H9 (cell line): ENCODE data around the gene RNU7-1. TPM values are rescaled to one million over a fixed set of nuclear protein-coding genes. Genes with fewer than 3 reads are reported as not detected.

Source experiments
- DNase-seq: peaks from one replicate; pipeline ENCODE4 v3.0.0-alpha.2; 2017
- H2AFZ ChIP-seq: one replicate; pipeline ENCODE4 v1.6.1; 2013; ENCODE audit warnings: mild to moderate bottlenecking, low read length, control low read depth, moderate library complexity
- H2AK5ac ChIP-seq: 2 replicates; pipeline ENCODE4 v1.6.1; 2013; ENCODE audit warnings: low read length, control low read depth, mixed read lengths; ENCODE audit not compliant: insufficient read length
- H2BK120ac ChIP-seq: one replicate; pipeline ENCODE4 v1.6.1; 2013; ENCODE audit warnings: low read depth, mild to moderate bottlenecking, low read length, control low read depth, inconsistent platforms; ENCODE audit not compliant: poor library complexity, severe bottlenecking
- H2BK12ac ChIP-seq: 2 replicates; pipeline ENCODE4 v1.6.1; 2013; ENCODE audit warnings: low read length, control low read depth, mixed read lengths, low read depth; ENCODE audit not compliant: insufficient read length
- H2BK15ac ChIP-seq: 2 replicates; pipeline ENCODE4 v1.6.1; 2013; ENCODE audit warnings: low read depth, low read length, control low read depth
- H2BK20ac ChIP-seq: one replicate; pipeline ENCODE4 v1.6.1; 2013; ENCODE audit warnings: low read depth, mild to moderate bottlenecking, low read length, control low read depth, inconsistent platforms; ENCODE audit not compliant: poor library complexity, severe bottlenecking
- H2BK5ac ChIP-seq: 2 replicates; pipeline ENCODE4 v1.6.1; 2013; ENCODE audit warnings: low read length, control low read depth, mixed read lengths; ENCODE audit not compliant: insufficient read length
- H3K14ac ChIP-seq: 2 replicates; pipeline ENCODE4 v1.6.1; 2013; ENCODE audit warnings: low read length, control low read depth; ENCODE audit not compliant: insufficient read depth
- H3K18ac ChIP-seq: 2 replicates; pipeline ENCODE4 v1.6.1; 2013; ENCODE audit warnings: low read depth, mild to moderate bottlenecking, mixed read lengths, low read length, control low read depth; ENCODE audit not compliant: insufficient read length
- H3K23ac ChIP-seq: 2 replicates; pipeline ENCODE4 v1.6.1; 2013; ENCODE audit warnings: low read length, control low read depth, mixed read lengths, low read depth; ENCODE audit not compliant: insufficient read length
- H3K23me2 ChIP-seq: 2 replicates; pipeline ENCODE4 v1.6.1; 2013; ENCODE audit warnings: low read depth, mild to moderate bottlenecking, mixed read lengths, low read length, control low read depth; ENCODE audit not compliant: insufficient read length, poor library complexity, severe bottlenecking
- H3K27ac ChIP-seq: 2 replicates; pipeline ENCODE4 v1.5.1; 2013; ENCODE audit warnings: low read length, control low read depth, mixed read lengths, low read depth; ENCODE audit not compliant: insufficient read length
- H3K27me3 ChIP-seq: 2 replicates; pipeline ENCODE4 v1.6.1; 2013; ENCODE audit warnings: low read length, control low read depth, inconsistent platforms; ENCODE audit not compliant: insufficient read depth
- H3K4ac ChIP-seq: 2 replicates; pipeline ENCODE4 v1.6.1; 2013; ENCODE audit warnings: low read depth, mild to moderate bottlenecking, control low read depth, inconsistent platforms, low read length, moderate library complexity
- H3K4me1 ChIP-seq: 2 replicates; pipeline ENCODE4 v1.6.1; 2013; ENCODE audit warnings: low read length, control low read depth, inconsistent platforms; ENCODE audit not compliant: insufficient read depth
- H3K4me2 ChIP-seq: 2 replicates; pipeline ENCODE4 v1.6.1; 2013; ENCODE audit warnings: low read length, control low read depth, mixed read lengths; ENCODE audit not compliant: insufficient read length, insufficient read depth
- H3K56ac ChIP-seq: 2 replicates; pipeline ENCODE4 v1.6.1; 2013; ENCODE audit warnings: low read depth, mild to moderate bottlenecking, mixed read lengths, low read length, control low read depth; ENCODE audit not compliant: insufficient read length
- H3K79me1 ChIP-seq: 2 replicates; pipeline ENCODE4 v1.6.1; 2013; ENCODE audit warnings: low read depth, mild to moderate bottlenecking, moderate library complexity, low read length, control low read depth, inconsistent platforms; ENCODE audit not compliant: insufficient read depth, poor library complexity, severe bottlenecking
- H3K79me2 ChIP-seq: 2 replicates; pipeline ENCODE4 v1.6.1; 2013; ENCODE audit warnings: low read length, control low read depth, inconsistent platforms; ENCODE audit not compliant: insufficient read depth
- H3K9ac ChIP-seq: 2 replicates; pipeline ENCODE4 v1.6.1; 2013; ENCODE audit warnings: low read length, control low read depth, mixed read lengths; ENCODE audit not compliant: insufficient read length; ENCODE audit errors: extremely low read depth
- H3K9me3 ChIP-seq: one replicate; pipeline ENCODE4 v1.6.1; 2013; ENCODE audit warnings: low read depth, low read length, inconsistent platforms; ENCODE audit not compliant: control insufficient read depth
- H3T11ph ChIP-seq: one replicate; pipeline ENCODE4 v1.6.1; 2013; ENCODE audit warnings: mild to moderate bottlenecking, low read length, control low read depth, inconsistent platforms
- H4K20me1 ChIP-seq: one replicate; pipeline ENCODE4 v1.6.1; 2013; ENCODE audit not compliant: control insufficient read depth, insufficient read length, insufficient read depth
- H4K5ac ChIP-seq: 2 replicates; pipeline ENCODE4 v1.6.1; 2013; ENCODE audit warnings: low read depth, mild to moderate bottlenecking, mixed read lengths, low read length, control low read depth; ENCODE audit not compliant: insufficient read length
- H4K8ac ChIP-seq: replicated peaks from 2 replicates; pipeline ENCODE4 v1.6.1; 2013; ENCODE audit warnings: low read length, control low read depth, mixed read lengths, low read depth; ENCODE audit not compliant: insufficient read length
- H4K91ac ChIP-seq: 2 replicates; pipeline ENCODE4 v1.6.1; 2013; ENCODE audit warnings: low read depth, mild to moderate bottlenecking, moderate library complexity, mixed read lengths, low read length, control low read depth; ENCODE audit not compliant: insufficient read length
- H3K27ac Mint-ChIP-seq, 3 experiments: 2 replicates in 2 of 3; 3 replicates in 1 of 3; pipeline ENCODE4 v1.8.0; 2020 to 2021; ENCODE audit warnings: mixed read lengths in 3 of 3, mild to moderate bottlenecking in 1 of 3, moderate library complexity in 1 of 3
- H3K27me3 Mint-ChIP-seq: 2 replicates; pipeline ENCODE4 v1.8.0; 2021; ENCODE audit warnings: low read depth, mild to moderate bottlenecking, moderate library complexity, mixed read lengths
- H3K36me3 Mint-ChIP-seq, 3 experiments: 2 replicates in 2 of 3; 3 replicates in 1 of 3; pipeline ENCODE4 v1.8.0; 2020 to 2021; ENCODE audit warnings: low read depth in 3 of 3, mixed read lengths in 3 of 3; ENCODE audit not compliant: insufficient read depth in 1 of 3
- H3K4me1 Mint-ChIP-seq, 2 experiments: 2 replicates each; pipeline ENCODE4 v1.8.0; 2020; ENCODE audit warnings: mixed read lengths in 2 of 2
- H3K4me3 Mint-ChIP-seq, 2 experiments: 2 replicates in 1 of 2; 3 replicates in 1 of 2; pipeline ENCODE4 v1.8.0; 2020 to 2021; ENCODE audit warnings: mild to moderate bottlenecking in 2 of 2, mixed read lengths in 2 of 2, moderate library complexity in 1 of 2
- H3K9me3 Mint-ChIP-seq, 2 experiments: 2 replicates in 1 of 2; 3 replicates in 1 of 2; pipeline ENCODE4 v1.8.0; 2020; ENCODE audit warnings: mild to moderate bottlenecking in 2 of 2, mixed read lengths in 2 of 2, moderate library complexity in 1 of 2
- CTCF ChIP-seq: fragments of 200-600 bp; sonication (generic); conservative IDR thresholded peaks from 3 replicates; pipeline ENCODE4 v1.8.0; 2021; ENCODE audit warnings: antibody characterized with exemption, mild to moderate bottlenecking
- WGBS: extraction: QIAGEN DNeasy Blood & Tissue Kit; methylation state at CpG from one replicate; pipeline ENCODE4 v1.1.7; 2013; ENCODE audit warnings: missing lambda C conversion rate, low lambda C conversion rate, mixed read lengths; ENCODE audit not compliant: insufficient read length; ENCODE audit errors: extremely low coverage; 5-methylcytosine and 5-hydroxymethylcytosine counted together
- total RNA-seq: library from RNA; stranded (reverse); gene quantifications from 2 replicates; pipeline ENCODE4 v1.2.1, GENCODE V29; 2021

Gene RNU7-1
- total RNA-seq, 1 experiment from 2014 or later = not detected

GRCh38 chr12:6927379-6928021 lies 16.1 kb upstream of the RNU7-1 start, which contains the start of gene ATN1:
Gene ATN1, plus strand, starts transcription at chr12:6927959. Its CDS starts 6,043 bp downstream, at chr12:6934002.
- no peaks in the 10 kb centered on the region for H4K20me1 ChIP-seq
- H2BK15ac ChIP-seq = no peak within 1 kb of the TSS
- H3K27me3 ChIP-seq = no peaks in the 10 kb centered on the region
- WGBS = no CpG with 5 or more reads among the region's 66 CpGs
- no peaks in the 10 kb centered on the region for H3K79me1 ChIP-seq
- Mint-ChIP-seq H3K4me1 (peaks cover 61 to 65% of the 10 kb centered on the region in 2 experiments), H3K27me3 (peaks cover 1% of the 10 kb centered on the region; the same call in 1 of the 2 replicates), H3K9me3 (peaks cover 0 to 2% of the 10 kb centered on the region in 2 experiments; a peak in 1 of 5 replicates), H3K4me3 (peak within 1 kb of the TSS; percentile 96 to 98), H3K27ac (peak within 1 kb of the TSS; percentile 98 to 100 (median 99)), H3K36me3 (peaks cover 9 to 41% (median 23%) of the 10 kb centered on the region in 3 experiments; a peak in 6 of 7 replicates)
- H4K5ac ChIP-seq = no peak within 1 kb of the TSS
- no peak within 1 kb of the TSS for H2BK120ac ChIP-seq
- H3K23me2 ChIP-seq = peaks cover 30% of the 10 kb centered on the region
- peak within 1 kb of the TSS; percentile 85 for H3K18ac ChIP-seq
- no peak within 1 kb of the TSS for H2BK20ac ChIP-seq
- no peak within 1 kb of the TSS for H3K4ac ChIP-seq
- no peak within 1 kb of the TSS for H2AFZ ChIP-seq
- H3K4me1 ChIP-seq = peaks cover 3% of the 10 kb centered on the region; the same call in 1 of the 2 replicates
- H3K14ac ChIP-seq = peak within 1 kb of the TSS; percentile 38
- peak within 1 kb of the TSS; percentile 97 for H3K4me2 ChIP-seq
- H2BK12ac ChIP-seq = no peak within 1 kb of the TSS
- H2AK5ac ChIP-seq = no peak within 1 kb of the TSS
- TF ChIP-seq CTCF = no peak
- H3T11ph ChIP-seq = no peak within 1 kb of the TSS
- H3K23ac ChIP-seq = no peak within 1 kb of the TSS
- no peak within 1 kb of the TSS for H3K56ac ChIP-seq
- H4K91ac ChIP-seq = no peak within 1 kb of the TSS
- H3K9ac ChIP-seq = peak within 1 kb of the TSS; percentile 60
- no peaks in the 10 kb centered on the region for H3K9me3 ChIP-seq
- DNase-seq = peak; percentile 88
- no peak within 1 kb of the TSS for H2BK5ac ChIP-seq
- H3K79me2 ChIP-seq = peaks cover 24% of the 10 kb centered on the region; the same call in 1 of the 2 replicates
- no peak within 1 kb of the TSS for H3K27ac ChIP-seq
- H4K8ac ChIP-seq = no peak within 1 kb of the TSS
